Measurements from ENCODE around the gene SLC7A14. TPM values are rescaled to one million over a fixed set of nuclear protein-coding genes. Genes with fewer than 3 reads are reported as not detected.

The SLC7A14 gene
- total and polyA plus RNA-seq, 2 donors (not counting 3 experiments of a cell fraction or from before 2014, with no cell fraction given) = 0.07 to 0.57 TPM

GRCh38 chr3:170470063-170471016, 115.5 kb downstream of the SLC7A14 start:
- ChIA-PET CTCF (interaction anchor here (0.7 to 2.1 kb wide), 3 partner anchors 12 to 341 kb away, joined by 3 to 7 read pairs (median 4); no protein-coding TSS in a partner anchor), POLR2A (no interaction called here)
- Histone ChIP-seq H3K9ac (replicated peaks; ENCODE audit: extremely low read depth, insufficient read depth, low read length) (no peak overlapping the region), H3K4me2 (ENCODE audit: insufficient read depth, low read length) (no peak overlapping the region), H3K9me1 (replicated peaks; ENCODE audit: control insufficient read depth, extremely low read depth, insufficient read depth, low read length) (no peaks in the 10 kb centered on the region), H3K79me2 (ENCODE audit: control insufficient read depth, insufficient read depth, low read length) (no peaks in the 10 kb centered on the region), H3K9me3 (replicated peaks; ENCODE audit: control insufficient read depth, insufficient read depth, low read length) (no peaks in the 10 kb centered on the region), H3K4me1 (ENCODE audit: control insufficient read depth, extremely low read depth, insufficient read depth, low read length) (no peaks in the 10 kb centered on the region), H3K27ac (ENCODE audit: insufficient read depth, low read depth, low read length) (no peak overlapping the region), H4K20me1 (replicated peaks; ENCODE audit: control insufficient read depth, extremely low read depth, insufficient read depth, low read length) (no peaks in the 10 kb centered on the region), H3K27me3 (ENCODE audit: control insufficient read depth in 2 of 2, insufficient read depth in 2 of 2, low read length in 2 of 2) (no peaks in the 10 kb centered on the region), H3K4me3 (replicated peaks in 1 of 3; ENCODE audit: insufficient read depth in 1 of 3, low read depth in 1 of 3, low read length in 3 of 3) (no peak overlapping the region), H3K36me3 (ENCODE audit: control insufficient read depth in 2 of 2, extremely low read depth in 1 of 2, insufficient read depth in 2 of 2, low read length in 2 of 2) (no peaks in the 10 kb centered on the region), H2AFZ (ENCODE audit: low read depth, low read length) (no peak overlapping the region)
- TF ChIP-seq JUN (IDR thresholded peaks at IDR 0.05; ENCODE audit: borderline replicate concordance, insufficient read depth, insufficient read length, low read depth) (no peak), MYC (IDR thresholded peaks at IDR 0.05; ENCODE audit: low read depth, low read length) (no peak), CTCF (IDR thresholded peaks at IDR 0.05; ENCODE audit: extremely low read depth in 1 of 2, insufficient read depth in 1 of 2, low read depth in 1 of 2, low read length in 2 of 2) (no peak), POLR2A (IDR thresholded peaks at IDR 0.05; ENCODE audit: low read depth, low read length) (no peak), EZH2 (IDR thresholded peaks at IDR 0.05; ENCODE audit: borderline replicate concordance, low read depth, low read length, severe bottlenecking) (no peak), GATA2 (IDR thresholded peaks at IDR 0.05; ENCODE audit: insufficient read depth, insufficient read length, low read depth, low read length) (no peak), FOS (IDR thresholded peaks at IDR 0.05; ENCODE audit: borderline replicate concordance, insufficient read depth, low read length) (no peak), MAX (IDR thresholded peaks at IDR 0.05; ENCODE audit: insufficient read depth, insufficient read length) (no peak), POLR2AphosphoS5 (IDR thresholded peaks at IDR 0.05; ENCODE audit: insufficient read depth, low read depth, low read length) (no peak)
- no peak for FAIRE-seq
- no TSS peak for BruUV-seq (replicated peaks)
- intact Hi-C loops (cut with micrococcal nuclease) = no loop called here
- no peak for DNase-seq (ENCODE audit: low read depth, low spot score)
- dilution Hi-C loops (cut with MboI; ENCODE audit: extremely low pct_ligation_motif_present, low sequenced_read_pairs) = no loop called here
